ENCODE results near the gene EMC8.

Gene EMC8

DNA sequence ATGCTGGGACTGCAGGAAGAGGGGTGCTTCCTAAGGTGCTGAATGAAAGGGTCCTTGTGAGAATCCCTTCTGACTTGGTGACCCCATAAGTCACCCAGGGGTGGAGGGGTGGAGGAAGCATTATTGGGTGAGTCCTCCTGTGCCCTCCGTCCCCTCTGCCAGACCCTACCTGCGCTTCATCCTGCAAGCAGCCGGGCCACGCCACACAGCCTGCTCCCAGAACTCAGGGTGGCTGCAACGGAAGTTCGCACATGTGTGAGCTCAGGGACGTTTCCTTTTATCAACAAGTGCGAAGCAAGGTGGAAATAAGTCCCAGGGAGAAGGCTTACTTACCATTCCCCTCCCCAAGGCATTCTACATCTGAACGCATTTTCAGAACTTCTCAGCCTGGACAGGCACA is 41.1 kb upstream of the EMC8 start:
- H3K4me1 ChIP-seq (ENCODE audit: insufficient read depth, low read length, poor library complexity, severe bottlenecking) = no peaks in the 10 kb centered on the region
- H4K20me1 ChIP-seq (ENCODE audit: insufficient read depth, low read length, poor library complexity, severe bottlenecking) = no peaks in the 10 kb centered on the region
- H3K9me2 ChIP-seq (replicated peaks; ENCODE audit: low read depth, low read length) = no peaks in the 10 kb centered on the region
- H3K27me3 ChIP-seq (ENCODE audit: insufficient read depth, low read length, poor library complexity, severe bottlenecking) = no peaks in the 10 kb centered on the region
- no peaks in the 10 kb centered on the region; the same call in 1 of the 2 replicates for H3K9me3 ChIP-seq (ENCODE audit: insufficient read depth, low read depth, low read length)
- no peak overlapping the region for H3K9ac ChIP-seq (ENCODE audit: low read depth, low read length, poor library complexity, severe bottlenecking)
- no peaks in the 10 kb centered on the region for H3K79me2 ChIP-seq (ENCODE audit: insufficient read depth, low read length)
- no peaks in the 10 kb centered on the region for H3K36me3 ChIP-seq (ENCODE audit: insufficient read depth, low read length)
- no peaks in the 10 kb centered on the region for H3F3A ChIP-seq (ENCODE audit: low read depth)
- no peak for TF ChIP-seq EZH2phosphoT487 (IDR thresholded peaks at IDR 0.05; ENCODE audit: borderline replicate concordance)
- TF ChIP-seq, protein P1, sequence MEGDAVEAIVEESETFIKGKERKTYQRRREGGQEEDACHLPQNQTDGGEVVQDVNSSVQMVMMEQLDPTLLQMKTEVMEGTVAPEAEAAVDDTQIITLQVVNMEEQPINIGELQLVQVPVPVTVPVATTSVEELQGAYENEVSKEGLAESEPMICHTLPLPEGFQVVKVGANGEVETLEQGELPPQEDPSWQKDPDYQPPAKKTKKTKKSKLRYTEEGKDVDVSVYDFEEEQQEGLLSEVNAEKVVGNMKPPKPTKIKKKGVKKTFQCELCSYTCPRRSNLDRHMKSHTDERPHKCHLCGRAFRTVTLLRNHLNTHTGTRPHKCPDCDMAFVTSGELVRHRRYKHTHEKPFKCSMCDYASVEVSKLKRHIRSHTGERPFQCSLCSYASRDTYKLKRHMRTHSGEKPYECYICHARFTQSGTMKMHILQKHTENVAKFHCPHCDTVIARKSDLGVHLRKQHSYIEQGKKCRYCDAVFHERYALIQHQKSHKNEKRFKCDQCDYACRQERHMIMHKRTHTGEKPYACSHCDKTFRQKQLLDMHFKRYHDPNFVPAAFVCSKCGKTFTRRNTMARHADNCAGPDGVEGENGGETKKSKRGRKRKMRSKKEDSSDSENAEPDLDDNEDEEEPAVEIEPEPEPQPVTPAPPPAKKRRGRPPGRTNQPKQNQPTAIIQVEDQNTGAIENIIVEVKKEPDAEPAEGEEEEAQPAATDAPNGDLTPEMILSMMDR (conservative IDR thresholded peaks at IDR 0.05; ENCODE audit: low read length) = no peak
- no peak overlapping the region for H2AFZ ChIP-seq (ENCODE audit: low read length)
- no peak overlapping the region for H3K4me2 ChIP-seq (ENCODE audit: low read depth, low read length, poor library complexity, severe bottlenecking)
- H3K4me3 ChIP-seq (ENCODE audit: low read length, poor library complexity, severe bottlenecking) = no peak overlapping the region

DNA sequence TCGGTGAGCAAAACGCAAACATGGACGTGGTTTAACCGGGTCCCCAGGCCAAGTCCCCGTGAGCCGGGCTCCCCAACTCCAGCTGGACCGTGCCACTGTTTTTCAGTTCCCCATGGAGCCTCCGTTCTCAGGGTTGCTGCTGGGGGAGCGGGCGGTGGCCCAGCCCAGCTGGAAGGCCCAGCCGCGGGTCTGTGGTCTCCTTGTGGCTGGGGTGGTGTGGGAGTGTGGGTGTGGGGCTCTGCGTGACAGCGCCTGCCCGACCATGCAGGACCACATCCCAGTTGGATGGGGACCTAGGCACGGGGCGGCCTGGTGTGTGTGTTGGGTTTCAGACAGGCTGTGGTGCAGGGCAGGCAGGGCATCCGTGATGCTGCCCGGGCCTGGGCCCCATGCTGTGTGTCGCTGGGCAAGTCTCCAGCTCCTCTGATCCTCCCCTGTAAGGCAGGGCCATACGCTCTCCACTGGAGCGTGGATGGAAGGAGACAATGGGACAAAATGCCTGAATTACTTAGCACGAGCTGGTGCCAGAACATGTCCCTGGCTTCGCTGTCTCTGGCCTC is 40.4 kb upstream of the EMC8 start:
- Histone ChIP-seq H3K36me3 (ENCODE audit: insufficient read depth, low read length) (no peaks in the 10 kb centered on the region), H3K27me3 (ENCODE audit: insufficient read depth, low read length, poor library complexity, severe bottlenecking) (no peaks in the 10 kb centered on the region), H3K4me2 (ENCODE audit: low read depth, low read length, poor library complexity, severe bottlenecking) (no peak overlapping the region), H4K20me1 (ENCODE audit: insufficient read depth, low read length, poor library complexity, severe bottlenecking) (no peaks in the 10 kb centered on the region), H3K9ac (ENCODE audit: low read depth, low read length, poor library complexity, severe bottlenecking) (no peak overlapping the region), H3K9me3 (ENCODE audit: insufficient read depth, low read depth, low read length) (peaks cover 4% of the 10 kb centered on the region; the same call in 1 of the 2 replicates), H2AFZ (ENCODE audit: low read length) (no peak overlapping the region), H3K9me2 (replicated peaks; ENCODE audit: low read depth, low read length) (no peaks in the 10 kb centered on the region), H3K4me3 (ENCODE audit: low read length, poor library complexity, severe bottlenecking) (no peak overlapping the region), H3K79me2 (ENCODE audit: insufficient read depth, low read length) (no peaks in the 10 kb centered on the region), H3F3A (ENCODE audit: low read depth) (no peaks in the 10 kb centered on the region), H3K4me1 (ENCODE audit: insufficient read depth, low read length, poor library complexity, severe bottlenecking) (no peaks in the 10 kb centered on the region)
- TF ChIP-seq, protein P1 (conservative IDR thresholded peaks at IDR 0.05; ENCODE audit: low read length) = no peak
- no peak for TF ChIP-seq EZH2phosphoT487 (IDR thresholded peaks at IDR 0.05; ENCODE audit: borderline replicate concordance)

DNA sequence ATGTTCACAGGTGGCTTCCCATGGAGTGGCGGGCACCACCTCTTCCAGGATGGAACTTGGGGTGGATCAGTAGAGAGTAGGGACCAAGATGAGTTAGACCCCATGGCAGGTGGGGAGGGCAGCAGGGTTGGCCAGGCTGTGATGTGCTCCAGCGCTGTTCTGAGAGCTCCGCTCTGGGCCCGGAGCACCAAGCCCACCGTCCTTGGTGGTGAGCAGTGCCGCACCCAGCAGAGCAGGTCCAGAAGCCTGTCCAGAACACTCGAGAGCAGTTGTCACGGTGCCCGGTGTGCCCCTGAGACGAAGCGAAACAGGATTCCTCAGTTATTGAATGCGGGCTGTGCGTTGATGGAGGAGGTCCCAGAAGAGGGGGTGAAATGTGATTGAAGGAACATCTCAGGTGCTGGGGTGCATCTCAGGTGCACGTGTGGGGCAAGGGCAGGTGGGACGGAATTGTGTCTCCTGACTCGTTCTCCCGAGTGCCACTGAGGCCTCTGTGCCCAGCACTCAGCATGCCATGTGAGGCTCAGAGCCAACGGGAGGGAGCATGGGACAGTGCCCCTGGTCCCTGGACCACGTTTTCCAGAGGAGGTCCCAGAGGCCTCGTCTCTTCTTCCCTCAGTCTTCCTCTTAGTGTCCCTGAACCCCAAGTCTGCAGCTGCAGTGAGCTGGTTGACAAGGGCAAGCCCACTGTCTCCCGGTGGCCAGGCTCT is 39.7 kb upstream of the EMC8 start:
- no peak overlapping the region for H3K4me2 ChIP-seq (ENCODE audit: low read depth, low read length, poor library complexity, severe bottlenecking)
- H3K27me3 ChIP-seq (ENCODE audit: insufficient read depth, low read length, poor library complexity, severe bottlenecking) = no peaks in the 10 kb centered on the region
- no peaks in the 10 kb centered on the region for H3K79me2 ChIP-seq (ENCODE audit: insufficient read depth, low read length)
- no peak for TF ChIP-seq EZH2phosphoT487 (IDR thresholded peaks at IDR 0.05; ENCODE audit: borderline replicate concordance)
- TF ChIP-seq, protein P1 (conservative IDR thresholded peaks at IDR 0.05; ENCODE audit: low read length) = no peak
- H3K9me2 ChIP-seq (replicated peaks; ENCODE audit: low read depth, low read length) = no peaks in the 10 kb centered on the region
- H3K9me3 ChIP-seq (ENCODE audit: insufficient read depth, low read depth, low read length) = peaks cover 4% of the 10 kb centered on the region; the same call in 1 of the 2 replicates
- H2AFZ ChIP-seq (ENCODE audit: low read length) = no peak overlapping the region
- no peaks in the 10 kb centered on the region for H4K20me1 ChIP-seq (ENCODE audit: insufficient read depth, low read length, poor library complexity, severe bottlenecking)
- no peaks in the 10 kb centered on the region for H3K4me1 ChIP-seq (ENCODE audit: insufficient read depth, low read length, poor library complexity, severe bottlenecking)
- no peak overlapping the region for H3K4me3 ChIP-seq (ENCODE audit: low read length, poor library complexity, severe bottlenecking)
- no peaks in the 10 kb centered on the region for H3K36me3 ChIP-seq (ENCODE audit: insufficient read depth, low read length)
- H3K9ac ChIP-seq (ENCODE audit: low read depth, low read length, poor library complexity, severe bottlenecking) = no peak overlapping the region
- no peaks in the 10 kb centered on the region for H3F3A ChIP-seq (ENCODE audit: low read depth)
